ENCODE measurements around the gene CASP7.

The CASP7 gene

DNA sequence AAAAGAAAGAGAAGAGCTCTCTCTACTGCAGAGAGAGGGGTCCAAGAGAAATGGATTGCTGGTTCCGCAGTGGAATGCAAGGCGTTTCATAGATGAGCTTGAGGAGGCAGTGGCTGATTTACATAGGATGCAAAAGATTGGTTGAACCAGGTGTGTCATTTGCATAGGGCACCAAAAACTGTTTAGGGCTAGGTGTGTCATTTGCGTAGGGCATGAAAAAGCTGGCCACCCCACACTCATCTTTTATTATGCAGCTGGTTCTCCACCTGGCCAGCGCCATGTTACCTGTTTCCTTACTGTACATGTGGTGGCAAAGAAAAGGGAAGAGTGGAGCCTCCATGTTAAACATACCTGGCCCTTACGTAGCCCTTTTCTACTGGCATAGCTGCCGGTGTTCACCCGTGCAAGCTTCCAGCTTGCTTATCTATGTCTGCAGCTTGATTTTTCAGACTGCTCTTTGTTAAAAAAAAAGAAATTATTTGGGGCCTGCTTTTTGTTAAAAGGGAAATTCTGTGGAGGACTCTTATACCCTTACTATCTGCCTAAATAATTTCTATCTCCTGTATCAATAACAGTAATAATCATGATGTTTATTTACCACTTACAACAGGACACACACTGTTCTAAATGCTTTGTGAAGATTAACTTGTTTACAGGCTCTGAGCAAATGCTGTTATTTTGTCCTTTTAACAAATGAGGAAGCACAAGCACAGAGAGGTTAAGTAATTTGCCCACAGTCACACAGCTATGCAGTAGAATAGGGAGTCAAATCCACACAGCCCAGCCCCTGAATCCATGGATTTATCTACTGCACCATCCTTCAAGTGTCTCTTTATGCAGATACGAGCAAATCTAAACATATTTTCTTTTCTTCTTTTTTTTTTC is 33.3 kb downstream of the CASP7 start:
- no peak for DNase-seq

- no peak for DNase-seq
Observed at GRCh38 chr10:113713640-113713982, 33.9 kb downstream of the CASP7 start.

DNA sequence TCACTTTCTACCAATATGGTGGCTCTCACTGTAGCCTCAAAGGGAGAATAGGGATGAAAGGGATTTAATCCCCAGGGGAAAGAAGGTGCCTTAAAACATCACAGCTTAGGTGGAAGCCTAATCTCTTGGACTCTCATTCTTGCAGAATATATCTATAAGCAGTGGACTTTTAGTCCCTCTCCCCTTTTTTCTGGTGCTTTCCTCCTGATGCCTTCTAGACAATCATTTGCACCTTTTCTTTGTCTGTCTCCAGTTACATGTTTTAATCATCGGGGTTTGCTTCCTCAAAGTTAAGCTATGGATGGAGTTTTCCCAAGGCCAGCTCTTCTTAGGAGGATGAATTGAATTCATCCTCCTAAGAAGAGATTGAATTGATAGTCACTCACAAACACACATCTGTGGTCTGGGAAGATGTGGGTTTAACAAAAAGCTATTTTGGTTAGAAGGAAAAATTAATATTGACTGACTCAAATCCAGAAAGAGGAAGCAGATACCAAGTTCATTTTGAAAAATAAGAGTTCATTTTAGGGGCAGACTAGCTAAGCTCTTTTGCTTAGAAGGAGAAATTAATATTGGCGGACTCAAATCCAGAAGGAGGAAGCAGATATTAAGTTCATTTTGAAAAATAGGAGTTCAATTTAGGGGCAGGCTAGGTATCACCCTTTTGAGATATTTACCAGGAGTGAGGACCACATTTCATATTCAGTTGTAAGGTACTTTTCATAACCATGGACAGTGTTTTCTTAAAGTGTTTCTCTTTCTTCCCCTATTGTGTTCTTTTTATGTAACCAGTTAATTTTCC is 36.6 kb downstream of the CASP7 start:
- DNase-seq = no peak

GRCh38 chr10:113718969-113719822 is 39.5 kb downstream of the CASP7 start:
- no peak for DNase-seq

DNA sequence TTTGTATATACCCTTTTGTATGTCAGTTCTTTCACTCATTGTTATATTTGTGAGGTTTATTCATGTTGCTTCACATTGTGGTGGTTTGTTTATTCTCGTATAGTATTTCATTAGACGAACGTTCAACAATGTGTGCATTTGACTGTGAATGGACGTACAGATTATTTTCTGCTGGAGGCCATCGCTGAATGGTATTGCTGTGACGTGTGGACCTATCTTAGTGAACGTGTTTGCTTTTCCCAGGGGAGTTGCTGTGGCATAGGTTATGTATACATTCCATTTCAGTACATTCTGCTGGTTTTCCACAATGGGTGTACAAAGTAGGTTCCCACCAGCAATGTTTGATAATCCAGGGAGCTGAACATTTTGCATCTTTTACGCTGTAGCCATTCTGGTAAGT is 40.7 kb downstream of the CASP7 start:
- no peak for DNase-seq

DNA sequence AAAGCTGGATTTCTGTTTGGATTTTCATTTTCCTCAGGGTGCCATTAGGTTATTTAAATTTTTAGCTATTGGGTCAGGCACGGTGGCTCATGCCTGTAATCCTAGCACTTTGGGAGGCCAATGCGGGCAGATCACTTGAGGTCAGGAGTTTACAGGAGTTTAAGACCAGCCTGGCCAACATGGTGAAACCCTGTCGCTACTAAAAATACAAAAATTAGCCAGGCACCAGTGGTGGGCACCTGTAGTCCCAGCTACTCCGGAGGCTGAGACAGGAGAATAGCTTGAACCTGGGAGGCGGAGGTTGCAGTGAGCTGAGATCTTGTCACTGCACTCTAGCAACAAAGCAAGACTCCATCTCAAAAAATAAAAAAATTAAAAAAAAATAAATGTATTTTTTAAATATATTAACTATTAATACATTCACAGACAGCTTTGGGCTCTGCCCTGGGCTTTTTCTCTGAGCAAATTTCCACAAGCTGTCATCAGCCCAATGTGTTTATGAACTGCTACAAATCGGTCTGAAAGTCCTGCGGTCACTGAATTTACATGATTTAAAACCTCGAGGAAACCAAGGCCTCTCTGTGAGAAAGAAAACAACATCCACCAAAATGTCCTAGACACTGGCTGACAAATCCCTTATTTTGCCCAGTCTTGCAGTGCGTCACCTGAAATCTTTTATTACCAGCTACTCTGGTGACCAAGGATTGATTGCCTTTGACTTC is 52.6 kb downstream of the CASP7 start:
- DNase-seq = no peak

- DNase-seq = no peak
Observed at GRCh38 chr10:113732966-113733365, 53.3 kb downstream of the CASP7 start.

GRCh38 chr10:113733635-113734034 is 53.9 kb downstream of the CASP7 start:
- no peak for DNase-seq

GRCh38 chr10:113735913-113736312 is 56.2 kb downstream of the CASP7 start:
- no peak for DNase-seq

DNA sequence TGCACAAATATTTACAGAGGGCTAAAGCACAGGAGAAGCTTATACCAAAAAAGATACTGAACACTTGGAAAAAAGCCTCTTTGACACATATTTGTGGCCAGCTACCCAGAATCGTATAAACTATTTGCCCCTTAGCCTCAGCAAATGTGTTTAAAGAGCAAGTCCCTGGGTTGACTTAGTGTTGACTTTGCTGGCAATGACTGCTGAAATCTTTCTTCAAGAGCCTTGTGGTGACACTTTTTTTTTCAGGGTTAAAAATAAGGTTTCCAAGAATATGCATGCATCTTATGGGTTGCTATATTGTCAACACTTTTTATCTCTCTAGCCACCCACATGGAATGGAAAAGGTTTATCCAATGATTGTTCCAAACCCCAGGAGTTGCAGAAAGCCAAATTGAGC is 56.9 kb downstream of the CASP7 start:
- DNase-seq = no peak

- no peak for DNase-seq
Observed at GRCh38 chr10:113739031-113739430, 59.3 kb downstream of the CASP7 start.

- DNase-seq = no peak
Observed at GRCh38 chr10:113739577-113739976, 59.9 kb downstream of the CASP7 start.

DNA sequence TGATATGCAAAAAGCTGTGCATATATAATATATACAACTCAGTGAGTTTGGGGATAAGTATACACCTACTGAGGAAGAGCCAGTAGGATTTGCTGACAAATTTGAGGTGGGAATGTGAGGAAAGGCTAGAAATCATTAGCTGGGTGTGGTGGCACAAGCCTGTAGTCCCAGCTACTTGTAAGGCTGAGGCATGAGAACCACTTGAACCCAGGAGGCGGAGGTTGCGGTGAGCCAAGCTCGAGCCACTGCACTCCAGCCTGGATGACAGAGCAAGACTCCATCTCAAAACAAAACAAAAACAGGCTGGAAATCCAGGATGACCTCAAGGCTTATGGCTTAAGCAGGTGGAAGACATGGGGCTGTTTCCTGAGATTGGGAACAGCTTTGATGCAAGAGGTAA is 61.1 kb downstream of the CASP7 start:
- DNase-seq = no peak

- DNase-seq = no peak
Observed at GRCh38 chr10:113742466-113742865, 62.8 kb downstream of the CASP7 start.

- no peak for DNase-seq
Observed at GRCh38 chr10:113743594-113743993, 63.9 kb downstream of the CASP7 start.

GRCh38 chr10:113745374-113745773 is 65.7 kb downstream of the CASP7 start:
- no peak for DNase-seq

- no peak for DNase-seq
Observed at GRCh38 chr10:113746217-113746957, 66.7 kb downstream of the CASP7 start.

GRCh38 chr10:113751181-113751732 is 71.5 kb downstream of the CASP7 start, which contains the start of gene PLEKHS1:
PLEKHS1 (plus strand) TSS chr10:113751682; CDS start chr10:113755278, 3,596 bp downstream.
- DNase-seq = no peak

- DNase-seq = no peak
Observed at GRCh38 chr10:113752553-113752952, 72.8 kb downstream of the CASP7 start.

- DNase-seq = no peak
Observed at GRCh38 chr10:113753020-113753692, 73.4 kb downstream of the CASP7 start.

GRCh38 chr10:113754125-113754524 is 74.4 kb downstream of the CASP7 start:
- no peak for DNase-seq
